Smooth muscle cell (in vitro differentiated cells): ENCODE data around the gene MAGEF1. TPM values are rescaled to one million over a fixed set of nuclear protein-coding genes. Genes with fewer than 3 reads are reported as not detected.

ENCODE experiments used
- DNase-seq: peaks from one replicate; lab custom pipeline; 2025; ENCODE audit not compliant: unreplicated experiment; lab: John Stamatoyannopoulos, UW
- H2AFZ ChIP-seq: fragments of 200-600 bp; sonication (generic); 2 replicates; pipeline ENCODE4 v1.6.0; 2016; ENCODE audit warnings: antibody characterized with exemption, low read depth, mild to moderate bottlenecking
- H3F3A ChIP-seq: fragments of 200-600 bp; sonication (generic); 2 replicates; pipeline ENCODE4 v1.6.0; 2017; ENCODE audit warnings: antibody characterized with exemption, low read depth
- H3K27ac ChIP-seq: fragments of 200-600 bp; sonication (generic); 2 replicates; pipeline ENCODE4 v1.5.1; 2016; ENCODE audit warnings: low read depth, mild to moderate bottlenecking
- H3K27me3 ChIP-seq: fragments of 200-600 bp; sonication (generic); 2 replicates; pipeline ENCODE4 v1.6.1; 2016; ENCODE audit warnings: low read depth, mild to moderate bottlenecking
- H3K36me3 ChIP-seq: fragments of 200-600 bp; sonication (generic); 2 replicates; pipeline ENCODE4 v1.5.1; 2016; ENCODE audit warnings: low read depth
- H3K4me1 ChIP-seq: fragments of 200-600 bp; sonication (generic); 2 replicates; pipeline ENCODE4 v1.5.1; 2016; ENCODE audit warnings: low read depth
- H3K4me2 ChIP-seq: fragments of 200-600 bp; sonication (generic); 2 replicates; pipeline ENCODE4 v1.6.0; 2016; ENCODE audit warnings: mild to moderate bottlenecking
- H3K4me3 ChIP-seq: fragments of 200-600 bp; sonication (generic); 2 replicates; pipeline ENCODE4 v1.5.1; 2016; ENCODE audit warnings: mild to moderate bottlenecking
- H3K79me2 ChIP-seq: fragments of 200-600 bp; sonication (generic); 2 replicates; pipeline ENCODE4 v1.6.0; 2016; ENCODE audit warnings: low read depth, mild to moderate bottlenecking
- H3K9ac ChIP-seq: fragments of 200-600 bp; sonication (generic); 2 replicates; pipeline ENCODE4 v1.6.0; 2016; ENCODE audit warnings: low read depth
- H3K9me3 ChIP-seq: fragments of 200-600 bp; sonication (generic); replicated peaks from 2 replicates; pipeline ENCODE4 v1.5.1; 2016; ENCODE audit warnings: low read depth
- H4K20me1 ChIP-seq: fragments of 200-600 bp; sonication (generic); 2 replicates; pipeline ENCODE4 v1.6.0; 2016; ENCODE audit warnings: low read depth
- CTCF ChIP-seq: fragments of 200-600 bp; sonication (generic); IDR thresholded peaks from 2 replicates; pipeline ENCODE4 v1.5.1; 2017; ENCODE audit warnings: borderline replicate concordance, mild to moderate bottlenecking, antibody characterized with exemption; ENCODE audit not compliant: insufficient read depth, poor library complexity, severe bottlenecking
- WGBS: methylation state at CpG from one replicate; pipeline ENCODE4 v1.1.7; 2016; ENCODE audit warnings: low lambda C conversion rate; 5-methylcytosine and 5-hydroxymethylcytosine counted together
- polyA plus RNA-seq: library from polyadenylated mRNA; unstranded; fragments of >200 nt; fragmentation: Nextera tagmentation; extraction: Ambion mirVana; gene quantifications from 2 replicates; pipeline ENCODE4 v1.2.1, GENCODE V29; 2016
- total RNA-seq: library from RNA; depleted of rRNA; stranded (reverse); fragments of >200 nt; gene quantifications from 2 replicates; pipeline ENCODE4 v1.2.3, GENCODE V29; 2014

MAGEF1 gene
- total and polyA plus RNA-seq, 2 experiments from 2014 or later, result 37.0 to 52.7 TPM

DNA sequence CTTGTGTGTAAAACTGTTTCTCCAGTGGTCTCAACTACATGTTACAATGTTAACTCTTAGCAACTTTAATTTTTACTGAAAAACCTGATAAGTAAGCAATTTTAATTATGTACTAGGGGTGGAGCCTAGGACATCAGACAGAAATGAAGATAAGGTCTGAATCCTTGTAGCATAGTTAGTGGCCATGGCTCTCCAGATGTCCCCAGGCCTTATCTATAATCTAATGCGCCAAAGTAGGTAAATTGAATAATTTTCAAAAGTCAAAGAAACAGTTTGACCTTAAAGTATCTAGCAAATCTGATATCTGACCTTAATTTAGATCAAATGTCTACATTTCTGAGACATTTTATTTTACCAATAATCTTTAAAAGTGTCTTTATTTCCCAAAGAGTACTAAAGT, 8.2 kb downstream of the MAGEF1 start:
- Histone ChIP-seq H3K9me3 (no peaks in the 10 kb centered on the region), H3K4me1 (no peaks in the 10 kb centered on the region), H3K79me2 (peaks cover 10% of the 10 kb centered on the region), H3K27ac (no peak overlapping the region), H3K9ac (no peak overlapping the region), H3F3A (no peaks in the 10 kb centered on the region), H2AFZ (no peak overlapping the region), H4K20me1 (no peaks in the 10 kb centered on the region), H3K4me2 (no peak overlapping the region), H3K4me3 (no peak overlapping the region), H3K27me3 (no peaks in the 10 kb centered on the region), H3K36me3 (no peaks in the 10 kb centered on the region)
- TF ChIP-seq CTCF, result no peak
- DNase-seq, result no peak
- 100% methylated on average over 1 of the region's 1 CpG for WGBS

DNA sequence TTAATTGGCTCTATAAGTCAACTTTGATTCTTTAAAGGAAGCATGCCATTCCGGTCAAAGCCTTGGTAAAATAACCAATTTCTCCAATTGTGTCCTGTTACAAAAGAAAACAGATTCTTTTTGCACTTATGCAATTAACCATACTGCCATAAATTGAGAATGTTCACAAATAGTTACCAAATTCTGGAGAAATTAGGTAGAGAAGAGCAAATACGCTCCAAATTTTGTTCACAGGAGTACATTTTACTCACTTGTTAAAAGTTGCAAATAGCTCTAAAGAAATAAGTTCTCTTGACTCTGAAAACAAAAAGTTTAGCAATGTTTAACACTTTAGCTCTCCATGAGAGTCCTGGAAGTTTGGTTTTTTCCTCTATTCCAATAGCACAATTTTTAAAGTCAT, 11.1 kb downstream of the MAGEF1 start:
- no peaks in the 10 kb centered on the region for H3F3A ChIP-seq
- H2AFZ ChIP-seq, result no peak overlapping the region
- no peak overlapping the region for H3K9ac ChIP-seq
- H3K9me3 ChIP-seq, result no peaks in the 10 kb centered on the region
- WGBS, result 98% methylated on average over 2 of the region's 2 CpGs
- no peaks in the 10 kb centered on the region for H4K20me1 ChIP-seq
- no peaks in the 10 kb centered on the region for H3K27me3 ChIP-seq
- no peak overlapping the region for H3K4me2 ChIP-seq
- H3K4me1 ChIP-seq, result no peaks in the 10 kb centered on the region
- no peak overlapping the region for H3K4me3 ChIP-seq
- no peaks in the 10 kb centered on the region for H3K79me2 ChIP-seq
- no peak for TF ChIP-seq CTCF
- H3K36me3 ChIP-seq, result no peaks in the 10 kb centered on the region
- H3K27ac ChIP-seq, result no peak overlapping the region
- DNase-seq, result no peak

DNA sequence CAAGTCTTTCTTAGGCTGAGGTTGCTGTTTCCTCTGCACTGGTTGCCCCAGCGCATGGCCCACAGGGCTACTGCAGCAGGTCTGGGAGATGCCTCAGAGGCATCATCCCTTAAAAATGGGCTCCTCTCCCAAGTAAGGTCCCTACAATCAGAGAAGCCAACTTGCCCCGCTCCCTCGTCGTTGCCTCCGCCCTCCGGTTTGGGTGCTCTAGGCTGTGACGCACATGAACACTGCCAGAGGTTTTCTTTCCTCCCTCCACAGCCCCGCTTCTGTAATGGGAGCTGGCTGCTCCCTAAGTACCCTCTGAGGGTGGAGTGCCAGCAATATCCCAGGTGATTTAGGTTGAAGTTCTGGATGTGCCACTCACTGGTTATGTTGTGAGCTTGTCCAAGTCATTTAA, 14.0 kb downstream of the MAGEF1 start:
- H3K27ac ChIP-seq, result no peak overlapping the region
- H3K27me3 ChIP-seq, result no peaks in the 10 kb centered on the region
- H3K36me3 ChIP-seq, result no peaks in the 10 kb centered on the region
- H4K20me1 ChIP-seq, result no peaks in the 10 kb centered on the region
- H2AFZ ChIP-seq, result no peak overlapping the region
- H3K79me2 ChIP-seq, result no peaks in the 10 kb centered on the region
- no peaks in the 10 kb centered on the region for H3F3A ChIP-seq
- no peak for TF ChIP-seq CTCF
- no peak overlapping the region for H3K4me3 ChIP-seq
- no peak overlapping the region for H3K4me2 ChIP-seq
- WGBS, result 97% methylated on average over 8 of the region's 8 CpGs
- no peak for DNase-seq
- peaks cover 7% of the 10 kb centered on the region for H3K4me1 ChIP-seq
- H3K9me3 ChIP-seq, result no peaks in the 10 kb centered on the region
- no peak overlapping the region for H3K9ac ChIP-seq

- Histone ChIP-seq H3K9me3 (no peaks in the 10 kb centered on the region), H3K4me2 (no peak overlapping the region), H3K79me2 (no peaks in the 10 kb centered on the region), H3K9ac (no peak overlapping the region), H4K20me1 (no peaks in the 10 kb centered on the region), H3F3A (no peaks in the 10 kb centered on the region), H3K4me3 (no peak overlapping the region), H2AFZ (no peak overlapping the region), H3K4me1 (peaks cover 13% of the 10 kb centered on the region), H3K27me3 (no peaks in the 10 kb centered on the region), H3K27ac (no peak overlapping the region), H3K36me3 (no peaks in the 10 kb centered on the region)
- DNase-seq, result no peak
- 72% methylated on average over 8 of the region's 8 CpGs for WGBS
- TF ChIP-seq CTCF, result no peak
These were observed 15.2 kb downstream of the MAGEF1 start for GRCh38 chr3:184696697-184697096.
